ENCODE data around the gene TRAPPC2L. TPM values are rescaled to one million over a fixed set of nuclear protein-coding genes. Genes with fewer than 3 reads are reported as not detected.

TRAPPC2L gene
- total and polyA plus RNA-seq, 2 of the 13 experiments (the other 11 are each of a cell fraction or from before 2014, with no cell fraction given): 96.3 to 107 TPM

GRCh38 chr16:88831838-88832237 is 25.1 kb upstream of the TRAPPC2L start:
- CTCF ChIA-PET (ENCODE audit: low intra/inter-chr PET ratio, low total read pairs): no interaction called here
- Histone ChIP-seq H3K27ac (ENCODE audit: extremely low read length, insufficient read depth, low read length) (no peak overlapping the region), H3K27me3 (ENCODE audit: control insufficient read depth in 1 of 2, insufficient read depth in 2 of 2, low read length in 2 of 2) (no peaks in the 10 kb centered on the region), H3K4me1 (ENCODE audit: insufficient read depth, low read length) (0 out of 2 replicates have a peak, but pooled peaks cover 7% of the 10 kb centered on the region), H3K9me3 (ENCODE audit: low read length) (no peaks in the 10 kb centered on the region), H3K4me2 (ENCODE audit: low read depth, low read length) (no peak overlapping the region), H2AFZ (ENCODE audit: low read length) (no peak overlapping the region), H3K9ac (ENCODE audit: insufficient read depth, low read depth, low read length) (no peak overlapping the region), H3K4me3 (replicated peaks in 1 of 3; ENCODE audit: insufficient read depth in 1 of 3, low read depth in 2 of 3, low read length in 3 of 3) (no peak overlapping the region), H4K20me1 (ENCODE audit: insufficient read depth, low read length) (no peaks in the 10 kb centered on the region), H3K36me3 (replicated peaks in 1 of 2; ENCODE audit: control insufficient read depth in 1 of 2, insufficient read depth in 2 of 2, low read length in 2 of 2) (no peaks in the 10 kb centered on the region), H3K79me2 (ENCODE audit: insufficient read depth, low read length) (no peaks in the 10 kb centered on the region)
- TF ChIP-seq TBP (CRISPR knock-in tag; IDR thresholded peaks at IDR 0.05) (no peak), ZNF263 (CRISPR knock-in tag; IDR thresholded peaks at IDR 0.05) (peak; percentile 71), FOSL2 (CRISPR knock-in tag; IDR thresholded peaks at IDR 0.05) (peak; percentile 50), NFE2 (CRISPR knock-in tag; IDR thresholded peaks at IDR 0.05) (no peak), ZNF572 (CRISPR knock-in tag; IDR thresholded peaks at IDR 0.05) (no peak), RAD21 (CRISPR knock-in tag; IDR thresholded peaks at IDR 0.05) (peak; percentile 17; the same call in 1 of the 2 replicates), ZFYVE20 (CRISPR knock-in tag; IDR thresholded peaks at IDR 0.05; ENCODE audit: borderline replicate concordance, low read depth) (no peak), ATF5 (CRISPR knock-in tag; IDR thresholded peaks at IDR 0.05; ENCODE audit: low read depth) (no peak), CREB1 (IDR thresholded peaks at IDR 0.05) (0 out of 2 replicates have a peak, but pooled peaks have one; percentile 12), CREB1 (CRISPR knock-in tag; IDR thresholded peaks at IDR 0.05) (no peak), AGO1 (IDR thresholded peaks at IDR 0.05; ENCODE audit: low read depth, low read length, poor library complexity, severe bottlenecking) (peak; percentile 45), AGO2 (optimal IDR thresholded peaks at IDR 0.05; ENCODE audit: low read depth, low read length) (peak; percentile 48), ZNF354B (CRISPR knock-in tag; IDR thresholded peaks at IDR 0.05) (no peak), ZNF639 (CRISPR knock-in tag; conservative IDR thresholded peaks at IDR 0.05) (no peak), GATA4 (IDR thresholded peaks at IDR 0.05; ENCODE audit: borderline replicate concordance, low read depth) (no peak), PLSCR1 (CRISPR knock-in tag; IDR thresholded peaks at IDR 0.05; ENCODE audit: borderline replicate concordance) (no peak), STAG1 (CRISPR knock-in tag; IDR thresholded peaks at IDR 0.05) (peak; percentile 28; the same call in 1 of the 2 replicates), TERF1 (CRISPR knock-in tag; IDR thresholded peaks at IDR 0.05) (no peak)
- ATAC-seq: peak; percentile 79
- 72% methylated on average over 9 of the region's 13 CpGs for WGBS (ENCODE audit: low lambda C conversion rate)
- POLR2A ChIA-PET: no interaction called here
- intact Hi-C loops (cut with micrococcal nuclease; ENCODE audit: unreplicated experiment): no loop called here
- peak; percentile 23 for DNase-seq (ENCODE audit: low spot score)
- BruUV-seq (replicated peaks): no TSS peak
- no peak for FAIRE-seq
- in situ Hi-C loops (cut with HindIII; ENCODE audit: extremely low pct_ligation_motif_present, low pct_unique_long_range_greater_than_20kb): no loop called here

All from HepG2 (cell line).